Gastrocnemius medialis (tissue), 4 donors: Measurements from ENCODE around the gene ARL5A.

Experiments used
- CTCF ChIP-seq, 5 experiments: fragments of 450-650 bp in 3 of 5; fragments of 200-600 bp in 2 of 5; sonication (generic) in 2 of 5; IDR thresholded peaks in 4 of 5; conservative IDR thresholded peaks in 1 of 5; 1 replicate in 4 of 5; 2 replicates in 1 of 5; pipeline ENCODE4 v1.5.1; 2016 to 2019; ENCODE audit warnings: antibody characterized with exemption in 5 of 5, mild to moderate bottlenecking in 3 of 5, moderate library complexity in 3 of 5
- POLR2A ChIP-seq, 2 donors: fragments of 450-650 bp; IDR thresholded peaks; one replicate each; pipeline ENCODE4 v1.6.1; 2017; ENCODE audit warnings: antibody characterized with exemption in 2 of 2, mild to moderate bottlenecking in 2 of 2, moderate library complexity in 2 of 2

GRCh38 chr2:151810489-151810888, 17.7 kb downstream of the ARL5A start:
- no peak for TF ChIP-seq CTCF (IDR thresholded peaks at IDR 0.05 in 4 of 5, conservative IDR thresholded peaks at IDR 0.05 in 1 of 5)
- TF ChIP-seq POLR2A (IDR thresholded peaks at IDR 0.05): no peak
